Activated naive CD8-positive, alpha-beta T cell treated with anti-CD3 and anti-CD28 coated beads, Interleukin-2, amount 10 ng/mL, durations not matched to agents 7 days and 5 days (primary cell): ENCODE results near the gene SDK2. TPM values are rescaled to one million over a fixed set of nuclear protein-coding genes. Genes with fewer than 3 reads are reported as not detected.

Experiments
- ATAC-seq: fragments of 150-1000 bp; cut with Tn5 transposase; one replicate; pipeline ENCODE4 v1.10.0; 2021; ENCODE audit warnings: low read depth, moderate library complexity
- POLR2A ChIA-PET: fragments of 350-600 bp; sonication (Branson Sonifier 250); formaldehyde crosslinking; loops from one replicate; lab custom pipeline; 2021; ENCODE audit warnings: antibody characterized with exemption; lab: Charles Lee
- DNase-seq: peaks from one replicate; pipeline ENCODE4 v3.0.0; 2021
- H3K27ac Mint-ChIP-seq: one replicate; pipeline ENCODE4 v1.8.0; 2022; ENCODE audit warnings: mild to moderate bottlenecking, mixed read lengths
- H3K27me3 Mint-ChIP-seq: one replicate; pipeline ENCODE4 v1.8.0; 2022; ENCODE audit warnings: mild to moderate bottlenecking, moderate library complexity, mixed read lengths
- H3K36me3 Mint-ChIP-seq: one replicate; pipeline ENCODE4 v1.8.0; 2021; ENCODE audit warnings: mild to moderate bottlenecking, mixed read lengths
- H3K4me1 Mint-ChIP-seq: one replicate; pipeline ENCODE4 v1.8.0; 2021; ENCODE audit warnings: mixed read lengths
- H3K4me3 Mint-ChIP-seq: one replicate; pipeline ENCODE4 v1.8.0; 2022; ENCODE audit warnings: mild to moderate bottlenecking, moderate library complexity, mixed read lengths
- H3K9me3 Mint-ChIP-seq: one replicate; pipeline ENCODE4 v1.8.0; 2021; ENCODE audit warnings: mixed read lengths
- total RNA-seq, 2 experiments: library from RNA; stranded (reverse); gene quantifications; one replicate each; pipeline ENCODE4 v1.2.3, GENCODE V29; 2021

Gene SDK2
- total RNA-seq, 2 experiments from 2014 or later: 29.3 to 31.1 TPM

- POLR2A ChIA-PET: no interaction called here
- no peaks in the 10 kb centered on the region for H3K36me3 Mint-ChIP-seq
- no peak overlapping the region for H3K4me3 Mint-ChIP-seq
- H3K27ac Mint-ChIP-seq: no peak overlapping the region
- ATAC-seq: no peak
- H3K27me3 Mint-ChIP-seq: no peaks in the 10 kb centered on the region
- H3K9me3 Mint-ChIP-seq: no peaks in the 10 kb centered on the region
- DNase-seq: no peak
- no peaks in the 10 kb centered on the region for H3K4me1 Mint-ChIP-seq
These were observed 130.8 kb downstream of the SDK2 start for GRCh38 chr17:73513426-73513825.

GRCh38 chr17:73511719-73512115, 132.5 kb downstream of the SDK2 start:
- no peak for ATAC-seq
- Mint-ChIP-seq H3K9me3 (no peaks in the 10 kb centered on the region), H3K4me1 (no peaks in the 10 kb centered on the region), H3K27ac (no peak overlapping the region), H3K27me3 (no peaks in the 10 kb centered on the region), H3K4me3 (no peak overlapping the region), H3K36me3 (no peaks in the 10 kb centered on the region)
- POLR2A ChIA-PET: no interaction called here
- DNase-seq: no peak

- Mint-ChIP-seq H3K4me3 (no peak overlapping the region), H3K27ac (no peak overlapping the region), H3K36me3 (no peaks in the 10 kb centered on the region), H3K4me1 (no peaks in the 10 kb centered on the region), H3K27me3 (no peaks in the 10 kb centered on the region), H3K9me3 (no peaks in the 10 kb centered on the region)
- DNase-seq (no peak), ATAC-seq (no peak)
- POLR2A ChIA-PET: no interaction called here
These were observed 133.1 kb downstream of the SDK2 start for GRCh38 chr17:73510981-73511718.

GRCh38 chr17:73508931-73509605, 135.2 kb downstream of the SDK2 start:
- H3K4me1 Mint-ChIP-seq: no peaks in the 10 kb centered on the region
- H3K27ac Mint-ChIP-seq: no peak overlapping the region
- no peak overlapping the region for H3K4me3 Mint-ChIP-seq
- H3K9me3 Mint-ChIP-seq: no peaks in the 10 kb centered on the region
- DNase-seq: no peak
- no peaks in the 10 kb centered on the region for H3K27me3 Mint-ChIP-seq
- H3K36me3 Mint-ChIP-seq: peaks cover 6% of the 10 kb centered on the region
- ATAC-seq: no peak
- POLR2A ChIA-PET: no interaction called here

- no peak for DNase-seq
- H3K36me3 Mint-ChIP-seq: peaks cover 9% of the 10 kb centered on the region
These were observed 136.0 kb downstream of the SDK2 start for GRCh38 chr17:73508057-73508930.

GRCh38 chr17:73506470-73507435, 137.5 kb downstream of the SDK2 start:
- ATAC-seq: no peak
- Mint-ChIP-seq H3K27me3 (no peaks in the 10 kb centered on the region), H3K36me3 (peaks cover 12% of the 10 kb centered on the region), H3K27ac (no peak overlapping the region), H3K9me3 (no peaks in the 10 kb centered on the region), H3K4me1 (peaks cover 2% of the 10 kb centered on the region), H3K4me3 (no peak overlapping the region)
- DNase-seq: no peak
- POLR2A ChIA-PET: no interaction called here

More at GRCh38 chr17:73508057-73508930, 136.0 kb downstream of the SDK2 start:
- Mint-ChIP-seq H3K27ac (peak overlapping the region; percentile 21), H3K27me3 (no peaks in the 10 kb centered on the region), H3K4me3 (no peak overlapping the region), H3K4me1 (peaks cover 2% of the 10 kb centered on the region), H3K9me3 (no peaks in the 10 kb centered on the region)
- ATAC-seq: no peak
- POLR2A ChIA-PET: no interaction called here

GRCh38 chr17:73503560-73503959, 140.7 kb downstream of the SDK2 start:
- H3K4me3 Mint-ChIP-seq: no peak overlapping the region
- POLR2A ChIA-PET: no interaction called here
- H3K4me1 Mint-ChIP-seq: peaks cover 2% of the 10 kb centered on the region
- H3K36me3 Mint-ChIP-seq: peaks cover 12% of the 10 kb centered on the region
- DNase-seq: no peak
- ATAC-seq: no peak
- H3K9me3 Mint-ChIP-seq: no peaks in the 10 kb centered on the region
- H3K27me3 Mint-ChIP-seq: no peaks in the 10 kb centered on the region
- H3K27ac Mint-ChIP-seq: no peak overlapping the region

- H3K27ac Mint-ChIP-seq: peak overlapping the region; percentile 11
- POLR2A ChIA-PET: no interaction called here
- peaks cover 2% of the 10 kb centered on the region for H3K4me1 Mint-ChIP-seq
- H3K36me3 Mint-ChIP-seq: peaks cover 12% of the 10 kb centered on the region
- no peak overlapping the region for H3K4me3 Mint-ChIP-seq
- no peaks in the 10 kb centered on the region for H3K9me3 Mint-ChIP-seq
- no peak for ATAC-seq
- H3K27me3 Mint-ChIP-seq: no peaks in the 10 kb centered on the region
- no peak for DNase-seq
These were observed 143.7 kb downstream of the SDK2 start for GRCh38 chr17:73500414-73500999.

GRCh38 chr17:73498886-73499554, 145.2 kb downstream of the SDK2 start:
- H3K27ac Mint-ChIP-seq: no peak overlapping the region
- H3K4me1 Mint-ChIP-seq: peaks cover 2% of the 10 kb centered on the region
- peaks cover 6% of the 10 kb centered on the region for H3K36me3 Mint-ChIP-seq
- POLR2A ChIA-PET: no interaction called here
- no peaks in the 10 kb centered on the region for H3K27me3 Mint-ChIP-seq
- no peak overlapping the region for H3K4me3 Mint-ChIP-seq
- no peaks in the 10 kb centered on the region for H3K9me3 Mint-ChIP-seq
- DNase-seq (no peak), ATAC-seq (no peak)

- no peaks in the 10 kb centered on the region for H3K27me3 Mint-ChIP-seq
- no peak for DNase-seq
- H3K4me1 Mint-ChIP-seq: no peaks in the 10 kb centered on the region
- POLR2A ChIA-PET: no interaction called here
- no peak overlapping the region for H3K27ac Mint-ChIP-seq
- no peak for ATAC-seq
- no peak overlapping the region for H3K4me3 Mint-ChIP-seq
- no peaks in the 10 kb centered on the region for H3K9me3 Mint-ChIP-seq
- H3K36me3 Mint-ChIP-seq: peaks cover 2% of the 10 kb centered on the region
These were observed 146.1 kb downstream of the SDK2 start for GRCh38 chr17:73498176-73498575.

GRCh38 chr17:73497721-73498120, 146.5 kb downstream of the SDK2 start:
- peaks cover 2% of the 10 kb centered on the region for H3K36me3 Mint-ChIP-seq
- no peaks in the 10 kb centered on the region for H3K27me3 Mint-ChIP-seq
- DNase-seq (no peak), ATAC-seq (no peak)
- no peak overlapping the region for H3K4me3 Mint-ChIP-seq
- POLR2A ChIA-PET: no interaction called here
- H3K27ac Mint-ChIP-seq: no peak overlapping the region
- H3K4me1 Mint-ChIP-seq: no peaks in the 10 kb centered on the region
- no peaks in the 10 kb centered on the region for H3K9me3 Mint-ChIP-seq

- DNase-seq (no peak), ATAC-seq (no peak)
- H3K4me3 Mint-ChIP-seq: no peak overlapping the region
- no peaks in the 10 kb centered on the region for H3K4me1 Mint-ChIP-seq
- H3K9me3 Mint-ChIP-seq: no peaks in the 10 kb centered on the region
- POLR2A ChIA-PET: no interaction called here
- H3K27me3 Mint-ChIP-seq: no peaks in the 10 kb centered on the region
- no peaks in the 10 kb centered on the region for H3K36me3 Mint-ChIP-seq
- H3K27ac Mint-ChIP-seq: no peak overlapping the region
These were observed 148.0 kb downstream of the SDK2 start for GRCh38 chr17:73496232-73496631.
